Right lung (tissue), 5 donors: ENCODE data around the gene SBF1. TPM values are rescaled to one million over a fixed set of nuclear protein-coding genes. Genes with fewer than 3 reads are reported as not detected.

Experiments used
- DNase-seq, 2 donors: peaks; one replicate each; pipeline ENCODE4 v3.0.0-alpha.2; 2013
- polyA plus RNA-seq, 5 donors: library from polyadenylated mRNA; unstranded; fragments of 120-200 nt; gene quantifications; one replicate each; pipeline versions ENCODE4 v1.2.1 to v1.2.3, GENCODE V29; 2013; ENCODE audit warnings: inconsistent platforms in 1 of 5, low replicate concordance in 1 of 5; ENCODE audit not compliant: insufficient read length in 5 of 5, insufficient read depth in 1 of 5

Gene SBF1
- polyA plus RNA-seq, 5 donors: 22.9 to 48.0 (median 37.1) TPM

GRCh38 chr22:50485221-50486131, 10.6 kb upstream of the SBF1 start:
- no peak for DNase-seq

- no peak for DNase-seq
These were observed 9.4 kb upstream of the SBF1 start for GRCh38 chr22:50483977-50484853.

- DNase-seq: no peak
These were observed 8.7 kb upstream of the SBF1 start for GRCh38 chr22:50483556-50483955.

- no peak for DNase-seq
These were observed 8.3 kb upstream of the SBF1 start for GRCh38 chr22:50483106-50483505.

GRCh38 chr22:50482107-50483074, 7.6 kb upstream of the SBF1 start:
- DNase-seq: no peak

GRCh38 chr22:50481440-50482106, 6.7 kb upstream of the SBF1 start, which contains the start of gene ADM2:
TSS of gene ADM2 (plus strand) at chr22:50481543. CDS start at chr22:50481848, 305 bp downstream.
- peak in 1 of 2 donors; percentile 25 for DNase-seq

- DNase-seq: no peak
These were observed 6.2 kb upstream of the SBF1 start for GRCh38 chr22:50481045-50481439.

GRCh38 chr22:50479721-50480120, 4.9 kb upstream of the SBF1 start:
- no peak for DNase-seq

- DNase-seq: no peak
These were observed 3.1 kb upstream of the SBF1 start for GRCh38 chr22:50477923-50478322.

GRCh38 chr22:50476868-50477267, 2.0 kb upstream of the SBF1 start:
- no peak for DNase-seq

- DNase-seq: no peak
These were observed 792 bp upstream of the SBF1 start for GRCh38 chr22:50475652-50476002.

- no peak for DNase-seq
These were observed 772 bp downstream of the SBF1 start for GRCh38 chr22:50473855-50474671.

GRCh38 chr22:50473088-50473487, 1.7 kb downstream of the SBF1 start:
- DNase-seq: no peak

- no peak for DNase-seq
These were observed 2.9 kb downstream of the SBF1 start for GRCh38 chr22:50471962-50472361.

- no peak for DNase-seq
These were observed 3.5 kb downstream of the SBF1 start for GRCh38 chr22:50471197-50471847.

- DNase-seq: no peak
These were observed 4.3 kb downstream of the SBF1 start for GRCh38 chr22:50470491-50470890.

GRCh38 chr22:50469377-50470305, 5.2 kb downstream of the SBF1 start:
- no peak for DNase-seq

- DNase-seq: no peak
These were observed 6.2 kb downstream of the SBF1 start for GRCh38 chr22:50468626-50469025.
